PC-3 (cell line): ENCODE data around the gene ARHGAP40.

ENCODE experiments used
- CTCF ChIP-seq: fragments of 300-600 bp; sonication (generic); conservative IDR thresholded peaks from 2 replicates; pipeline ENCODE4 v1.5.1; 2017; ENCODE audit warnings: antibody characterized with exemption, low read depth, mild to moderate bottlenecking, low read length
- EZH2 ChIP-seq: fragments of 300-600 bp; sonication (generic); IDR thresholded peaks from one replicate; pipeline ENCODE4 v1.6.1; 2017; ENCODE audit warnings: antibody characterized with exemption, mild to moderate bottlenecking, low read length; ENCODE audit not compliant: unreplicated experiment
- EZH2phosphoT487 ChIP-seq: fragments of 300-600 bp; sonication (generic); IDR thresholded peaks from 2 replicates; pipeline ENCODE4 v1.6.1; 2018; ENCODE audit warnings: mild to moderate bottlenecking, antibody characterized with exemption, low read length, borderline replicate concordance

GRCh38 chr20:38665506-38666285 lies 64.1 kb downstream of the ARHGAP40 start:
- TF ChIP-seq CTCF: no peak
- TF ChIP-seq EZH2: no peak
- TF ChIP-seq EZH2phosphoT487: no peak
